Measurements from ENCODE around the gene ECPAS.

- TF ChIP-seq POLR2AphosphoS5 (IDR thresholded peaks at IDR 0.05; ENCODE audit: low read depth, low read length) (no peak), EZH2 (IDR thresholded peaks at IDR 0.05) (no peak), ZBTB33 (IDR thresholded peaks at IDR 0.05; ENCODE audit: extremely low read depth, insufficient replicate concordance, low read length) (no peak), CTCF (IDR thresholded peaks at IDR 0.05 in 2 of 3, conservative IDR thresholded peaks at IDR 0.05 in 1 of 3; ENCODE audit: borderline replicate concordance in 1 of 3, insufficient read depth in 1 of 3, low read depth in 2 of 3, low read length in 2 of 3) (no peak), POLR2A (IDR thresholded peaks at IDR 0.05; ENCODE audit: borderline replicate concordance, extremely low read depth, insufficient read depth, insufficient read length) (no peak), YY1 (IDR thresholded peaks at IDR 0.05; ENCODE audit: extremely low read depth, insufficient replicate concordance, low read depth, low read length) (no peak), SRF (IDR thresholded peaks at IDR 0.05; ENCODE audit: low read depth) (no peak), RAD21 (IDR thresholded peaks at IDR 0.05; ENCODE audit: low read depth) (no peak)
Observed at GRCh38 chr9:111433082-111433481, 51.1 kb downstream of the ECPAS start.

Measured in HCT116 (cell line).